Measurements from ENCODE around the gene MEIOSIN.
"Not testable (repeated sequence)": the region's sequence is repeated elsewhere in the genome, so short reads cannot be mapped to it uniquely, and the experiment has no call there.

Gene MEIOSIN

GRCh38 chr19:45793876-45794275 is 60.6 kb downstream of the MEIOSIN start:
- no peak overlapping the region for H3K4me3 ChIP-seq (ENCODE audit: low read depth in 1 of 2, low read length in 1 of 2)
- no peaks in the 10 kb centered on the region for H3K9me3 ChIP-seq
- peaks cover 89% of the 10 kb centered on the region for H3K27me3 ChIP-seq
- H3K27ac ChIP-seq: no peak overlapping the region
- H3K4me1 ChIP-seq (ENCODE audit: control insufficient read depth in 1 of 2, insufficient read depth in 1 of 2, low read depth in 1 of 2, low read length in 1 of 2): peaks cover 21 to 33% of the 10 kb centered on the region in 2 experiments
- no peaks in the 10 kb centered on the region for H3K36me3 ChIP-seq
- no peak for TF ChIP-seq CTCF (IDR thresholded peaks at IDR 0.05)

- no peak for TF ChIP-seq CTCF (IDR thresholded peaks at IDR 0.05)
- Histone ChIP-seq H3K36me3 (no peaks in the 10 kb centered on the region), H3K4me3 (ENCODE audit: low read depth in 1 of 2, low read length in 1 of 2) (no peak overlapping the region), H3K9me3 (no peaks in the 10 kb centered on the region), H3K4me1 (ENCODE audit: control insufficient read depth in 1 of 2, insufficient read depth in 1 of 2, low read depth in 1 of 2, low read length in 1 of 2) (peaks cover 21 to 36% of the 10 kb centered on the region in 2 experiments), H3K27ac (no peak overlapping the region), H3K27me3 (peaks cover 89% of the 10 kb centered on the region)
Measured at GRCh38 chr19:45794627-45795026, 61.4 kb downstream of the MEIOSIN start.

- H3K36me3 ChIP-seq: no peaks in the 10 kb centered on the region
- H3K9me3 ChIP-seq: no peaks in the 10 kb centered on the region
- peak; percentile 91 for TF ChIP-seq CTCF (IDR thresholded peaks at IDR 0.05)
- H3K27ac ChIP-seq: no peak overlapping the region
- no peak overlapping the region for H3K4me3 ChIP-seq (ENCODE audit: low read depth in 1 of 2, low read length in 1 of 2)
- H3K27me3 ChIP-seq: peaks cover 100% of the 10 kb centered on the region
- H3K4me1 ChIP-seq (ENCODE audit: control insufficient read depth in 1 of 2, insufficient read depth in 1 of 2, low read depth in 1 of 2, low read length in 1 of 2): peaks cover 0 to 3% of the 10 kb centered on the region in 2 experiments
Measured at GRCh38 chr19:45798995-45799517, 65.8 kb downstream of the MEIOSIN start.

GRCh38 chr19:45799541-45799940 is 66.3 kb downstream of the MEIOSIN start:
- not testable (repeated sequence) for H3K4me1 ChIP-seq (ENCODE audit: control insufficient read depth in 1 of 2, insufficient read depth in 1 of 2, low read depth in 1 of 2, low read length in 1 of 2); H3K27ac ChIP-seq; H3K9me3 ChIP-seq; H3K4me3 ChIP-seq (ENCODE audit: low read depth in 1 of 2, low read length in 1 of 2); H3K36me3 ChIP-seq
- H3K27me3 ChIP-seq: peaks cover 100% of the 10 kb centered on the region

- no peak for TF ChIP-seq CTCF (IDR thresholded peaks at IDR 0.05)
- Histone ChIP-seq H3K36me3 (no peaks in the 10 kb centered on the region), H3K4me1 (ENCODE audit: control insufficient read depth in 1 of 2, insufficient read depth in 1 of 2, low read depth in 1 of 2, low read length in 1 of 2) (peaks cover 0 to 3% of the 10 kb centered on the region in 2 experiments), H3K9me3 (no peaks in the 10 kb centered on the region), H3K27me3 (peaks cover 100% of the 10 kb centered on the region), H3K27ac (no peak overlapping the region), H3K4me3 (ENCODE audit: low read depth in 1 of 2, low read length in 1 of 2) (no peak overlapping the region)
Measured at GRCh38 chr19:45800070-45800553, 66.9 kb downstream of the MEIOSIN start.

- H3K4me1 ChIP-seq (ENCODE audit: control insufficient read depth in 1 of 2, insufficient read depth in 1 of 2, low read depth in 1 of 2, low read length in 1 of 2): peaks cover 0 to 3% of the 10 kb centered on the region in 2 experiments
- H3K27me3 ChIP-seq: peaks cover 99% of the 10 kb centered on the region
- TF ChIP-seq CTCF (IDR thresholded peaks at IDR 0.05): no peak
- no peak overlapping the region for H3K27ac ChIP-seq
- H3K9me3 ChIP-seq: no peaks in the 10 kb centered on the region
- H3K4me3 ChIP-seq (ENCODE audit: low read depth in 1 of 2, low read length in 1 of 2): no peak overlapping the region
- no peaks in the 10 kb centered on the region for H3K36me3 ChIP-seq
Measured at GRCh38 chr19:45801603-45802175, 68.5 kb downstream of the MEIOSIN start.
